ENCODE data around the gene VSTM2B. TPM values are rescaled to one million over a fixed set of nuclear protein-coding genes. Genes with fewer than 3 reads are reported as not detected.

The VSTM2B gene
- total RNA-seq, 1 experiment from 2014 or later: not detected

GRCh38 chr19:29596080-29596727 lies 70.4 kb downstream of the VSTM2B start:
- no peak for DNase-seq
- CTCF ChIA-PET: interaction anchor here (0.8 kb wide), 2 partner anchors 128 to 1630 kb away, joined by 3 to 5 read pairs; no protein-coding TSS in a partner anchor
- Histone ChIP-seq H3K9me3 (no peaks in the 10 kb centered on the region), H3K36me3 (ENCODE audit: control insufficient read depth, insufficient read depth, low read length) (no peaks in the 10 kb centered on the region), H3K27me3 (replicated peaks; ENCODE audit: control insufficient read depth, insufficient read depth, low read length) (no peaks in the 10 kb centered on the region; the same call in 1 of the 2 replicates), H3K4me1 (no peaks in the 10 kb centered on the region), H3K4me3 (ENCODE audit: low read depth, low read length) (no peak overlapping the region)
- no peaks in the 10 kb centered on the region for H3K36me3 Mint-ChIP-seq (ENCODE audit: insufficient read depth, unreplicated experiment)
- H3K4me1 Mint-ChIP-seq (ENCODE audit: low read depth, unreplicated experiment): no peaks in the 10 kb centered on the region
- BruUV-seq (replicated peaks): no TSS peak
- no peaks in the 10 kb centered on the region for H3K9me3 Mint-ChIP-seq (ENCODE audit: unreplicated experiment)
- no peak for TF ChIP-seq CTCF (IDR thresholded peaks at IDR 0.05; ENCODE audit: insufficient read depth in 1 of 2, low read depth in 1 of 2, low read length in 1 of 2, severe bottlenecking in 1 of 2, unreplicated experiment in 1 of 2)
- POLR2A ChIA-PET: no interaction called here
- H3K4me3 Mint-ChIP-seq (ENCODE audit: unreplicated experiment): no peak overlapping the region
- no peak overlapping the region for H3K27ac Mint-ChIP-seq (ENCODE audit: unreplicated experiment)
- peaks cover 7% of the 10 kb centered on the region for H3K27me3 Mint-ChIP-seq (ENCODE audit: insufficient read depth, unreplicated experiment)
- intact Hi-C loops (cut with micrococcal nuclease; ENCODE audit: unreplicated experiment): loop anchor here (10.0 kb wide), 1 partner anchor 131 kb away; no protein-coding TSS in a partner anchor

- intact Hi-C loops (cut with micrococcal nuclease; ENCODE audit: unreplicated experiment): loop anchor here (10.0 kb wide), 1 partner anchor 132 kb away; no protein-coding TSS in a partner anchor
- peak in 1 of 2 experiments; percentile 33 for DNase-seq
- no peak overlapping the region for H3K4me3 Mint-ChIP-seq (ENCODE audit: unreplicated experiment)
- H3K36me3 Mint-ChIP-seq (ENCODE audit: insufficient read depth, unreplicated experiment): no peaks in the 10 kb centered on the region
- Histone ChIP-seq H3K4me3 (ENCODE audit: low read depth, low read length) (no peak overlapping the region), H3K4me1 (no peaks in the 10 kb centered on the region), H3K9me3 (no peaks in the 10 kb centered on the region), H3K36me3 (ENCODE audit: control insufficient read depth, insufficient read depth, low read length) (no peaks in the 10 kb centered on the region), H3K27me3 (replicated peaks; ENCODE audit: control insufficient read depth, insufficient read depth, low read length) (no peaks in the 10 kb centered on the region)
- H3K27ac Mint-ChIP-seq (ENCODE audit: unreplicated experiment): no peak overlapping the region
- no TSS peak for BruUV-seq (replicated peaks)
- ChIA-PET CTCF (interaction anchor here (0.6 to 0.9 kb wide), 4 partner anchors 129 to 1631 kb away, joined by 3 to 6 read pairs (median 4); no protein-coding TSS in a partner anchor), POLR2A (interaction anchor here (0.7 kb wide), 1 partner anchor 8 kb away, joined by 9 read pairs; no protein-coding TSS in a partner anchor)
- H3K9me3 Mint-ChIP-seq (ENCODE audit: unreplicated experiment): no peaks in the 10 kb centered on the region
- peak; percentile 23 to 34 for TF ChIP-seq CTCF (IDR thresholded peaks at IDR 0.05; ENCODE audit: insufficient read depth in 1 of 2, low read depth in 1 of 2, low read length in 1 of 2, severe bottlenecking in 1 of 2, unreplicated experiment in 1 of 2)
- peaks cover 7% of the 10 kb centered on the region for H3K27me3 Mint-ChIP-seq (ENCODE audit: insufficient read depth, unreplicated experiment)
- H3K4me1 Mint-ChIP-seq (ENCODE audit: low read depth, unreplicated experiment): no peaks in the 10 kb centered on the region
These were observed 71.2 kb downstream of the VSTM2B start for GRCh38 chr19:29596885-29597525.

GRCh38 chr19:29598036-29598435 lies 72.2 kb downstream of the VSTM2B start:
- CTCF ChIA-PET: no interaction called here

More at GRCh38 chr19:29598036-29598435, 72.2 kb downstream of the VSTM2B start:
- no peak for TF ChIP-seq CTCF (IDR thresholded peaks at IDR 0.05; ENCODE audit: insufficient read depth in 1 of 2, low read depth in 1 of 2, low read length in 1 of 2, severe bottlenecking in 1 of 2, unreplicated experiment in 1 of 2)
- BruUV-seq (replicated peaks): no TSS peak
- Histone ChIP-seq H3K27me3 (replicated peaks; ENCODE audit: control insufficient read depth, insufficient read depth, low read length) (no peaks in the 10 kb centered on the region), H3K4me1 (no peaks in the 10 kb centered on the region), H3K36me3 (ENCODE audit: control insufficient read depth, insufficient read depth, low read length) (no peaks in the 10 kb centered on the region), H3K4me3 (ENCODE audit: low read depth, low read length) (no peak overlapping the region), H3K9me3 (no peaks in the 10 kb centered on the region)
- DNase-seq: no peak
- no peaks in the 10 kb centered on the region for H3K9me3 Mint-ChIP-seq (ENCODE audit: unreplicated experiment)
- H3K27ac Mint-ChIP-seq (ENCODE audit: unreplicated experiment): no peak overlapping the region
- H3K27me3 Mint-ChIP-seq (ENCODE audit: insufficient read depth, unreplicated experiment): peaks cover 7% of the 10 kb centered on the region
- no peak overlapping the region for H3K4me3 Mint-ChIP-seq (ENCODE audit: unreplicated experiment)
- POLR2A ChIA-PET: no interaction called here
- H3K4me1 Mint-ChIP-seq (ENCODE audit: low read depth, unreplicated experiment): no peaks in the 10 kb centered on the region
- intact Hi-C loops (cut with micrococcal nuclease; ENCODE audit: unreplicated experiment): loop anchor here (10.0 kb wide), 1 partner anchor 133 kb away; no protein-coding TSS in a partner anchor
- no peaks in the 10 kb centered on the region for H3K36me3 Mint-ChIP-seq (ENCODE audit: insufficient read depth, unreplicated experiment)

All from Caco-2 (cell line).